Glomerular endothelial cell (primary cell): Measurements from ENCODE around the gene RHCG. TPM values are rescaled to one million over a fixed set of nuclear protein-coding genes. Genes with fewer than 3 reads are reported as not detected.

Experiments
- DNase-seq: peaks from one replicate; pipeline ENCODE4 v3.0.0-alpha.2; 2011; ENCODE audit warnings: low read depth, low spot score; ENCODE audit errors: extremely low read depth
- total RNA-seq: library from RNA; depleted of rRNA; stranded (reverse); fragments of >200 nt; gene quantifications from 2 replicates; pipeline ENCODE4 v1.2.3, GENCODE V29; 2015

RHCG gene
- not detected in 2 replicates for total RNA-seq

DNA sequence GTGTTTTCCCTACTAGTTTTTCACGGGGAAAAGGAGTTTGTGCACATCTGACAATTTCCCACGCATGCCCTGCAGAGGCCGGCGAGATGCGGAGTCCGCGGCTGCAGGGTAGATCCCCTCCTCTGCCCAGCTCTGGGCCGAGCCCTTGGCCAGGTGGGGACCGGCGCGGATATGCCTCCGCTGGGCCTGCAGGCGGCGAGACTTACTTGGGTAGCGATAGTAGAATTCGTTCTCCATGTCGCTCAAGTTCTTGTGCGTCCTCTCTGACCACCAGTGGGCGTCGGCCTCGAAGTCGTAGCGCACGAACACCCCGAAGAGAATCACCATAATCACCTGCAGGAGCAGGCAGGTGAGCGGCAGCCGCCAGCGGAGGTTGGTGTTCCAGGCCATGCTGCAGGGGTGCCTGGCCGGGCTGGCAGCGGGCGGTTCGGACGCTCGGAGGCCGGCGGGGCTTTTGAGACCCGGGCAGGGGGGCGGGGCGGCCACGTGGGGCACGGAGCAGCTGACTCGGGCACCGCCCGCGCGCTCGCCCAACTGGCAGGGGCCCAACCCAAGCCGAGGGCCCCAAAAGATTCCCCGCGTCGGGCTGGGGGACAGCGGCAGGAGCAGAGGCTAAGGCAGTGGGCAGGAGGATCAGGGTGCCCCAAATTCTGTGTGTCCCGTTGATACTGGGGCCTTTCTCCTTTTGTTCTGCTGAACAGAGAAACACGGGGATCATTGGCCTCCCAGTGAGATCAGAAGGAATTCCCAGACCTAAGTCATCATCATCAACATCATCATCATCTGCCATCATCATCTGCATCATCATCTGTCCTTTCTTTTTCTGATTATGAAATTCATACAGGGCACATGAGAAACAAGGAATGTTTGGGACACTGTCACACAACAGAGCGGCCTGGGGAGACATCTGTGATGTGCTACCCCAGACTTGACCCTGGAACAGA is at the start of gene RHCG:
Gene RHCG (minus strand): TSS at position 429 of the 944 bp plus-strand sequence. CDS start 39 bp downstream, at position 390.
- no peak for DNase-seq

DNA sequence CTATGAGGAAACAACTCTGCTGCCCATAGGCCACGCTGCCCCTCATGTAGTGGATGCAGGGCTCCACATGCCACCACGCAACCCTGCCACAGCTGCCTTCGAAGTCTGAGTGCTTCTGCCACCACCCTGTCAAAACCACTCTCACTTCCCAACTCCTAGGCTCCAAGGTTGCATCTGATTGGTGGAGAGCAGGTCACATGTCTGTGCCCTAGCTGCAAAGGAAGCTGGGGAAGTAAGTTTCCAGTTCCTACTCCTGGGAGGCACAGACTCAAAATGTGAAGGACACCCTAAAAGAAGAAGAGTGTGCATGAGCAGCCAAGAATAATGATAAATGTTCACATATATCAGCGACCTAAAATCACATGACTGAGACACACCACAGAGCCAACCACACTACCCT is 47.0 kb upstream of the RHCG start:
- DNase-seq: no peak

DNA sequence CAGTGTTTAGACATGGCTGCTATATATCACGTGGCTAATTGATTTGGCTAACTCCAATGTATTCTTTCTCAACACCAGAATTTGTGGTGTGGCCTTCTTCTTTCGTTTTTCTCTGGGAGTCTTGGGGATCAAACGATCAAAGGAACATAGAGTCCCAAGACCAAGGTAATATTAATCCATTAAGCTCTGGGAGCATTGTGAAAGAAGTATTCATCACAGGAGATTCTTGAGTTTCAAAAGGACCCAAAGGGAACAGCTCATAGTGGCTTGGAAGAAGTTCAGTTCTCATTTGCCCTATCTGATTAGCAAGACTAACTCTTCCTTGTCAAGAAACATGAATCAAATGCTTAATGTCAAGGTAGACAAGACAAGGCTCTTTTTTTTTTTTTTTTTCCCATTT is 46.0 kb upstream of the RHCG start:
- DNase-seq: no peak

DNA sequence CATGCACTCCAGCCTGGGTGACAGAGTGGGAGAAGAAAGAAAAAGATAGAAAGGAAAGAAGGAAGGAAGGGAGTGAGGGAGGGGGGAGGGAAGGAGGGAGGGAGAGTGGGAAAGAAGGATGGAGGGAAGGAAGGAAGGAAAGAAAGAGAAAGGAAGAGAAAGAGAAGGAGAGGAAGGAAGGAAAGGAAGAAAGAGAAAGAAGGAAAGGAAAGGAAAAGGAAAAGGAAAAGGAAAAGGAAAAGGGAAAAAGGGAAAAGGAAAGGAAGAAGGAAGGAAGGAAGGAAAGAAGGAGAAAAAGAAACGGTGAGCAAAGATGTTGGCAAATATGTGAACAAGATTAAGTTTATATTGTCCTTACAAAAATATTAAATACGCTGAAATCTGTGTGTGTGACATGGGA is 42.6 kb upstream of the RHCG start:
- DNase-seq: no peak

DNA sequence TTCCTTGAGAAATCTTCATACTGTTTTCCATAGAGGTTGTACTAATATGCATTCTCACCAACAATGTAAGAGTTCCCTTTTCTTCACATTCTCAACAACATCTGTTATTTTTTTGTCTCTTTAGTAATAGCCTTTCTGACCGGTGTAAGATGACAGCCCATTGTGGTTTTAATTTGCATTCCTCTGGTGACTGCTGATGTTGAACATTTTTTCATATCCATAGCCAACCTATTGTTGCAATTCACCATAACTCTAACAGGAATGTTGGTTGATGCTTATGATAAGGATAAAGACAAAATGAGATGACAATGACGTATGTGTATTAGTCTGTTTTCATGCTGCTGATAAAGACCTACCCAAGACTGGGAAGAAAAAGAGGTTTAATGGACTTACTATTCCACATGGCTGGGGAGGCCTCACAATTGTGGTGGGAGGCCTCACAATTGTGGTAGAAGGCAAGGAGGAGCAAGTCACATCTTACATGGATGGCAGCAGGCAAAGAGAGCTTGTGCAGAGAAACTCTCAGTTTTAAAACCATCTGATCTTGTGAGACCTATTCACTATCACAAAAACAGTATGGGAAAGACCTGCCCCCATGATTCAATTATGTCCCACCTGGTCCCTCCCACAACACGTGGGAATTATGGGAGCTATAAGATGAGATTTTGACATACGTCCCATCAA is 37.6 kb upstream of the RHCG start:
- no peak for DNase-seq

DNA sequence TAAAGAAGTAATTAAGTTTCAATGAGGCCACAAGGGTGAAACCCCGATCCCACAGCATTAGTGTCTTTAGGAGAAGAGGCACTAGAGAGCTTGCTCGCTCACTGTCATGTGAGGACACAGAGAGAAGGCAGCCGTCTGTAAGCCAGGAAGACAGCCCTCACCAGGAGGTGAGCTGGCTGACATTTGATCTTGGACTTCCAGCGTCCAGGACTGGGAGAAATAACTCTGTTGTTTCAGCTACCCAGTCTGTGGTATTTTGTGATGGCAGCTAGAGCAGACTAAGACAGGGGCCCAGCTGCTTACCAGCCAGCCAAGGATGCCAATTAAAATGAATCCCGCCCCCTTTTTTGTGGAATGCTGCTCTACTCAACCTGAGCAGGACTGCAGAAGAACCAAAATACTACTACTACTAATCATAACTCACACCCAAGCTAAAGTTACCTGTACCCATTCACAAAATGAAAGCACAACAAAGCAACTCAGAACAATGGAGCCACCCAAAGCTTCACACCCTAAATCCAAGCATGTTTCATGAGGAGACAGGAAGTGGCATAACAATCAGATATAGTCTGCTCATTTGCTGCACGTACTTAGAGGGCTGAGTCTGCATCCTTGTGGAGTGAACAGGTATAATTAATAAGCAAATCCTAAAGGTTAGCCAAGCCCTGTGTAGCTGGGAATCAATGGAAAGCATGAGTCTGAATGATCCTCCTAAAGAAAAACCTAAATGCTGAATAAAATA is 35.6 kb upstream of the RHCG start:
- DNase-seq: no peak

DNA sequence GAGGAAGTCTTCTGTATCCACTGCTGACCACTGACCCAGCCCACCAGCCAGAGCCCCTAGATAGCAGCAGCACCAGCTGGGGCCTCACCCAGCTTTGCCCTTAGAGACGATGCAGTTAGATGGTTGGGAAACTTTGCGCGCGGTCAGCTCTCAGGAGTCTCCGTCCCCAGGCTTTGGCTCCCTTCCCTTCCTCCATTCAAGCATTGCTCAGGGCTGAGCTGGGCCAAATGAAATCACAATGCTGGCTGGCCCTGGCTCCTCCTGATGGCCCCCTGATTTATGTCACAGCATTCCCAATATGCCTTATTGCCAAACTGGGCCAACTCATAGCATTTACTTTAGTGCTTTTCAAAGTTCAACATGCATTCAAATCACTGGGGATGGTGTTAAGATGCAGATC is 34.6 kb upstream of the RHCG start:
- no peak for DNase-seq

DNA sequence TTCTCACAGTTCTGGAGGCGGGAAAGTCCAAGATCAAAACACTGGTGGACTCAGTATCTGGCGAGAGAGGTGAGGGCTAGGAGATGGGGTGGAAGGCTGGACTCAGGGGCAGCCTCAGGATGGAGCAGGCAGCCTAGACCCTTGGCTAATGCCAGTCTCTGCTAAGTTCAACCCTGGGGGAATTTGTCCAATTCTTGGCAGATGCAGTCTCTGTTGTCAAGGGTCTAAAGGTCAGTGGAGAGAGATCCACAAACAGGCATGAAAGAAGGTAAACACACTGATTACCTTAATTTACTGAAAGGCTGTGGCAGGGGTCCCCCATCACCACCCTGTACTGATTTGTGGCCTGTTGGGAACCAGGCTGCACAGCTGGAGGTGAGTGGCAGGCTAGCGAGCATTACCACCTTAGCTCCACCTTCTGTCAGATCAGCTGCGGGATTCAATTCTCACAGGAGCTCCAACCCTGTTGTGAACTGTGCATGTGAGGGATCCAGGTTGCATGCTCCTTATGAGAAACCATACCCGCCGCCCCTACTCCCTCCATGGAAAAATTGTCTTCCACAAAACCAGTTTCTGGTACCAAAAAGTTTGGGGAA is 32.5 kb upstream of the RHCG start:
- no peak for DNase-seq

DNA sequence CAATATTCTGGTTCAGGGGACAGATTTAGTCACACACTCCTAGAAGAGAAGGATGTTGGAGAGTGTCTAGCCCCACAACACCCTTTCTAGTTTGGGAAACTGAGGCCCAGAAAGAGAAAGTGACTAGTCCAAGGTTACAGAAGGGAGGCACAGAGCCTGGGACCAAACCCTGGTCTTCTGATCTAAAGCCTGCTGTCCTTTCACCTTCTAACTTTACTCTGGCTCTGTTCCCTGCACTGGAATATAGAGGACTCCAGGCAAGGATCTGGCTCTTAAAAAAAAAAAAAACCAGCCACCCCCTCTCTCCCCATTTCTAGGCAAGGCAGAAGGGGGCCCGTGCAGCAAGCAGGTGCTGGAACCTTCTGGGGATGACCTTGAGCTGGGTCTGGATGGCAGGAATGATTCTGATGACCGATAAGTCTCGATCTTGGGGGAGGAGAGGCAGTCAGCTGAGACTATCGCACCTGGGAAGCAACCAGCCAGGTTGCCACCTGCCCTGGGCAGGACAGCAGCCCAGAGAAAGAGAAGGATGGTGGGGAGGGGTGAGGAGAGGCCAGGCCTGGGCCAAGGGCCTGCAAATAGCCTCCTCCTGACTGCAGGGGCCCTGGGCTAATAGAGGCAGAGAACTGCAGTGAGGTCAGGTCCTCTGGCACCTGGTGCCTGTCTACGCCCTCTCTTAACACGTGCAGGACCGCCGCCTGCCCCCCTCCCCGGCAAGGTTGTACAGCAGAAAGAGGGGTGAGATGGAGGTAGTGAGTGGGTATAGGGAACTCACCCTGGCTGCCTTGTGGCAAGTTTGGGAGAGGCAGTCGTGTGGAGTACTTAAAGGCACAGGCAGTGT is 30.4 kb upstream of the RHCG start:
- no peak for DNase-seq

DNA sequence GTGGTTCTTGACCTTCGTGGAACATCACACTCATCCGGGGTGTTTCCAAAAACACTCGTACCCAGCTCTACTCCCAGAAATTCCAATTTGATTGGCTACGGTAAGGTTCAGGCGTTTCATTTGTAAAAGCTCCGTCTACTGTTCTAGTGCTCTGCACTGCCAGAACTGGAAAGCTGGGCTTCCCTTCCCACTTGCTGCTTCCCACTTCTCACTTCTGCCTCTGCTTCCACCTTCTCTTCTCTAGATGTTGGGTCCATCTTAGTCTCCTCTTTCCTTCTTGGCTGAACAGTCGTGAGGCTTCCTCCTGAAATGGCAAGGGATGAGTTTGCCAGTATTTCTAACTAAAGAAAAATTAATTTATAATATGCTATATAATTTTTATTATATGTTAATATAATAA is 29.8 kb upstream of the RHCG start:
- DNase-seq: no peak

DNA sequence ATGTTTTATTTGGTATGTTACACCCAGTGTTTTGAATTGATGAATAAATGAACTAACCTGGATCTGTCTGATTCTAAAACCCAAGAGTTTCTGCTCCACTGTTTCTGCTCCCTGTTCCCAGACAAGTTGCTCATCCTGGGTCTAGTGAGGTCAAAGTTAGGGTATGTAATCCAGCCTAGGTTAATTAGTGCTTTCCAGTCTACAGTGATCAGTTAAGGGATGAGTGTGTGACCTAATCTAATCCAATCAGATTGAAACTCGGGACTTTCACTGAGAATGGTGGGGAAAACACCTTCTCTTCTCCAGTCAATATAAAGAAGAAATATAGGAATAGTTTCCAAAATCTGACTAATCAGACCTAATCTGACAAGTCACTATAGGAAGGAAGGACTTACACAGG is 27.8 kb upstream of the RHCG start:
- no peak for DNase-seq

DNA sequence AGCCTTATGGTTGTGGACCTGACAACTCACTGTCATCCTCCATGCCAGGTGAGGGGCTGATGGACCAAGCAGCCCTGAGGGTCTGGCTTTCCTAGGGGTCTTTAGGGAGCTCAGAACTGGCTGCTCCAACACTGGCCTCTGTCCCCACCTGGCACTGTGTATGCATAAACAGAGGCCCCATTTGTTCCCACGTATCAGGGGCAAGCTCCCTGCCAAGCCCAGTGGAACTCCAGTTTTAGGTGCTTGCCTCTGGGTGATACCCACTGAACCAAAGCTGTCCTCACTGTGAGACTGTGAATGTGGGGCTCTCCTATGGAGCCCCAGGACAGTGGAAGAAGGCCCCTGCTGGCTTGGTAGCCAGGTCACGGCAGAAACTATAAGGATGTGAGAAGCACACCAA is 26.7 kb upstream of the RHCG start:
- no peak for DNase-seq

DNA sequence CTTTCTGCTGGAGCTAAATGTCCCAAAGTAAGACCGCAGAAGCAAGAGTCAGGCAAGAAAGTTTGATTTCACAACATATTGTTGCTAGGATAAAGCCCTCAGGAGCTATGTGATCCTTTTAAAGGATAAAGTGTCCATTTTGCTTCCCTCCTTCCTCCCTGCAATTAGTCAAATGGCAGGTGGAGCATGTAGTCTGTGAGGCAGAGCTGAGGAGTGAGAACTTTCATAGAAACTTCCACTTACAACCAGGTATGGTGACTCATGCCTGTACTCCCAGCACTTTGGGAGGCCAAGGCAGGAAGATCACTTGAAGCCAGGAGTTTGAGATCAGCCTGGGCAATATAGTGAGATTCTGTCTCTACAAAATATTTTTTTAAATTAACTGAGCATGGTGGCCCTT is 25.2 kb upstream of the RHCG start:
- no peak for DNase-seq

DNA sequence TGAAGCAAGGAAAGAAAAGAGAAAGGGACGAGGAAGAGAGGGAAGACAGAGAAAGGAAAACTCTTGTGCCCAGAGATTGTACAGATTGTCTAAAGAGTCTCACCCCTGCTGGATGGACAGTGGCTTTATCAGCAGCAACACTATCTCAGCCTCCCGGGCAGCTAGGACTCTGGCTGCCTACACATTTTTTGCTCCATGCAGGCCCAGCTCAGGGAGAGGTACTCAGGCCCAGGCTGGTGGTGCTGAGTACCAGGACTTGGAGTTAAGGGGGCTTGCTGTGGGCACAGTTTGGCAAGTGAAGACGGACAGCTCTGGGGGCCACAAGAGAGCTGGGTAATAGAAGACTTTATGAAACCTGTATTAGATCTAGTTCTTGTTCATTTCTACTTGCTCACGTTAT is 19.1 kb upstream of the RHCG start:
- DNase-seq: no peak

DNA sequence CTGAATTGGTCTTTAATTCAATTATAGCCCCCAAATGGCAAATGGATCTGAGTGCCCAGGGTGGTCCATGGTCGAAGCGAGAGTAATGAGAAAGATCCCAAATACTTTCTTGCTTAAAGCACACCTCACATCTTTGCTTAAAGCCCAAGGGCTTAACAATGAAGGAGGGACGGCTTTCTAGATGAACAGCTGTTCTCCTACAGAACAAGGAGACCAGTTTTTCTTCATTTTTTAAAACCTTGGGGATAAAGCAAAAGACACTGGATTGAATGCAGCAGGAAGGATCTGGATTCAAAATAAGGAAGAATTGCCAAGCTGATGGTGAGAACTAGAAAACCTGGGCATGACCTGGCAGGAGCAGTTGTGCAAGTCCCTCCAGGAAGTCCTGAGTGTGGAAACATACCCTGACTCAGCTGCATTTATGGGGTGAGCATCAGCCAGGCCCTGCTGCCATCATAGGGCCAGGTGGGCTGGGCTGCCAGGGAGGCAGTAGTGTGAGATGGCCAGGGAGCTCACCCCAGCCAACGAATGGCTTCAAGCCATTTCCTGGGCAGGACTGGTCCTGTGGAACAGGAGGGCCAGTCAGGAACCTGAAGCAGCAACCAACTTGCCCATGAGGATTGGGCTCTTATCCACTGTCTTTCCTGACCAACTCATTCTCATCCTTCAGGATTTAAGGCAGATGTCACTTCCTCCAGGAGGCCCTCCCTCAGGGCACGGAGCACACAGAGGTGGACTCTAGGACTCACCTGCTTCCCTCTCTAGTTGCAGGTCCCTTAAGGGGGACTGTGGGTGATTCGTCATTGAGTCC is 18.4 kb upstream of the RHCG start:
- DNase-seq: no peak

DNA sequence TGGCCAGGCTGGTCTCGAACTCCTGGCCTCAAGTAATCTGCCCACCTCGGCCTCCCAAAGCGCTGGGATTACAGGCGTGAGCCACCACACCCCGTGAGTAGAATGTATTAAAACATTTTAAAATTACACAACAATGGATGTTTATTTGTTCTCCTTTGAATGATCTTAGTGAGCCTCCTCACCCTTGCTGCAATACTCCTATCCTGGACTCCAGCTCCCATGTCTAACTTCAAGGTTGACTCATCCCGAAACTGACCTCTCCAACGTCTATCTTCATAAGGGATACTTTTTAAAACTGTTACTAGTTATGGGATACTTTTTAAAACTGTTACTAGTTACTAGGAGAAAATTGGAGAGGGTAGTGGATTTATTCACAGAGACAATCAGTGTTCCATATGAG is 17.8 kb upstream of the RHCG start:
- no peak for DNase-seq

DNA sequence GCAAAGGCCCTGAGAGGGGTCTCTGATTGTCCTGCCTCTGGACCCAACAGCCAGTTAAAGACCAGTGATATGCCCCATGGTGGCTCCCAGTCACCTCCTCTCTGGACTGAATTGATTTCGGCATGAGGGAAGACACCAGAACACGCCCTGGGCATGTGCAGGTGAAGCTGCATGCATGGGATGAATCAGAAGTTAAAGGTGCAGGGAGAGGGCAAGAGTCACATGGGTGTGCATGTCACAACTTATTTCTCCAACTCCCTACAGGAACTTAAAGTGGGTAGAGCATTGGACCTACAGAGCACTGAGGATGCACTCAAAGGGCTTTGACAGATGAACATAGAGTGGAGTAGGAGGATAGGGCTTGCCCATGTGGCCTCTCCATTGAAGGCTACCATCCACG is 16.9 kb upstream of the RHCG start:
- DNase-seq: no peak

DNA sequence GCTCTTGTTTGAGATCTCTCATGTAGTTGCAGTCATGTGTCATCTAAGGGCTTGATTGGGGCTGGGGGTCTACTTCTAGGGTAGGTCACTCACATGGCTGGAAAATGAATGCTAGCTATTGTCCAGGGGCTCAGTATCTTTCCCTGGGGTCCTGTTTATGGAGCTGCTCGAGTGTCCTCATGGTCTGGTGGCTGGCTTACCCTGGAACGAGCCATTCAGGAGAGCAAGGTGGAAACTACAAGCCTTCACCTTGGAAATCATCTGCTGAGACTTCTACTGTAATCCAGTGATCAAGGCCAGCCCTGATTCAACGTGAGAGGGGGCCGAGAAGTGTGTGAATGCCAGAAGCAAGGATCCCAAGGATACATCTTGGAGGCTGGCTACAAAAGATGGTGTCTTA is 16.2 kb upstream of the RHCG start:
- no peak for DNase-seq

DNA sequence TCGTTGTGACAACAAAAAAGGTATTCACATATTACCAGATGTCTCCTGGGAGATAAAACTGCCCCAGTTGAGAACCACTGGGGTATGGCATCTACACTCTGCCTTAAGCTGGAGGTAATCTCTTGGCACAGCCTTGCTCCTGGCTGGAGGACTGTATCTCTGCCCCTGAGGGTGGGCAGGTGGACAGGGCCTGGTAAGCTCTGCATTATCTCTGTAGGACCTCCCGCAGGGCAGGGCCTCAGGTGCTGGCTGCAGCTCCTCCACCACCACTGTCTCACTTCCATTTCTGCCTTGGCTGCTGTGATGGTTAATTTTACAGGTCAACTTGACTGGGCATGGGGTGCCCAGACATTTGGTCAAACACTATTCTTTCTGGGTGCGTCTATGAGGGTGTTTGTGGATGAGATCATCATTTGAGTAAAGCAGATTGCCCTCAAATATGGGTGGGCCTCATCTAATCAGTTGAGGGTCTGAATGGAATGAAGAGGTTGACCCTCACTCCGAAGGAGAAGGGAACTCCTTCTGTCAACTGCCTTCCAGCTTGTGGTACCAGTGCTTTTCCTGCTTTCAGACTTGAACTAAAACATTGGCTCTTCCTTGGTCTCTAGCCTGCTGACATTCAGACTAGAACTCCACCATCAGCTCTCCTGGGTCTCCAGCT is 9.8 kb upstream of the RHCG start:
- no peak for DNase-seq
